SK-N-SH (cell line): ENCODE results near the gene STAT5B. TPM values are rescaled to one million over a fixed set of nuclear protein-coding genes. Genes with fewer than 3 reads are reported as not detected.

ENCODE experiments used
- CTCF ChIA-PET: fragments of 300-600, 350-600 bp; formaldehyde crosslinking; extraction: SDS; loops from one replicate; lab custom pipeline; 2021; lab: Yijun Ruan, JAX
- POLR2A ChIA-PET: fragments of 350-600 bp; sonication (Branson Sonifier 250); formaldehyde crosslinking; extraction: SDS; loops from one replicate; lab custom pipeline; 2020; ENCODE audit warnings: antibody characterized with exemption, inconsistent platforms; lab: Yijun Ruan, JAX
- DNase-seq: peaks from one replicate; pipeline ENCODE4 v3.0.0; 2012
- H2AFZ ChIP-seq: fragments of 200-600 bp; sonication (generic); 2 replicates; pipeline ENCODE4 v1.8.1; 2016; ENCODE audit warnings: antibody characterized with exemption, mild to moderate bottlenecking, low read depth
- H3F3A ChIP-seq: fragments of 200-600 bp; sonication (generic); replicated peaks from 2 replicates; pipeline ENCODE3; 2016; ENCODE audit warnings: antibody characterized with exemption, mild to moderate bottlenecking; ENCODE audit not compliant: insufficient read depth
- H3K27ac ChIP-seq, 2 experiments: fragments of 200-500 bp in 1 of 2; fragments of 200-600 bp in 1 of 2; sonication (Bioruptor generic) in 1 of 2; sonication (generic), shearing (Covaris generic) in 1 of 2; 2 replicates each; pipeline versions ENCODE4 v1.5.1 to v1.6.1; 2014 to 2016; ENCODE audit warnings: low read depth in 2 of 2, inconsistent platforms in 1 of 2, low read length in 1 of 2, mild to moderate bottlenecking in 1 of 2, mixed read lengths in 1 of 2
- H3K27me3 ChIP-seq: fragments of 200-600 bp; sonication (generic), shearing (Covaris generic); 2 replicates; pipeline ENCODE4 v1.6.1; 2016; ENCODE audit warnings: mixed run types; ENCODE audit not compliant: insufficient read depth
- H3K36me3 ChIP-seq, 2 experiments: fragments of 200-500 bp in 1 of 2; fragments of 200-600 bp in 1 of 2; sonication (Bioruptor generic) in 1 of 2; sonication (generic) in 1 of 2; replicated peaks in 1 of 2; 2 replicates each; pipeline versions ENCODE3 to v1.5.1; 2014 to 2016; ENCODE audit warnings: low read length in 1 of 2, mild to moderate bottlenecking in 1 of 2; ENCODE audit not compliant: insufficient read depth in 2 of 2, control insufficient read depth in 1 of 2
- H3K4me1 ChIP-seq, 2 experiments: fragments of 200-500 bp in 1 of 2; fragments of 200-600 bp in 1 of 2; sonication (Bioruptor generic) in 1 of 2; sonication (generic), shearing (Covaris generic) in 1 of 2; 2 replicates each; pipeline versions ENCODE4 v1.5.1 to v1.6.1; 2014 to 2016; ENCODE audit warnings: low read depth in 1 of 2, low read length in 1 of 2, mixed run types in 1 of 2; ENCODE audit not compliant: insufficient read depth in 2 of 2, control insufficient read depth in 1 of 2
- H3K4me2 ChIP-seq: fragments of 200-600 bp; sonication (generic), shearing (Covaris generic); 2 replicates; pipeline ENCODE4 v1.6.1; 2017; ENCODE audit warnings: mixed run types
- H3K4me3 ChIP-seq, 2 experiments: fragments of 200-500 bp in 1 of 2; fragments of 200-600 bp in 1 of 2; sonication (Bioruptor generic) in 1 of 2; sonication (generic), shearing (Covaris generic) in 1 of 2; 2 replicates each; pipeline versions ENCODE4 v1.5.1 to v1.8.1; 2014 to 2016; ENCODE audit warnings: low read depth in 2 of 2, inconsistent platforms in 1 of 2, low read length in 1 of 2, mild to moderate bottlenecking in 1 of 2, mixed read lengths in 1 of 2, moderate library complexity in 1 of 2
- H3K79me2 ChIP-seq: fragments of 200-600 bp; sonication (generic); 2 replicates; pipeline ENCODE4 v1.8.1; 2017; ENCODE audit warnings: mild to moderate bottlenecking; ENCODE audit not compliant: insufficient read depth
- H3K9ac ChIP-seq: fragments of 200-600 bp; sonication (generic); 2 replicates; pipeline ENCODE4 v1.6.1; 2017; ENCODE audit warnings: mixed run types
- H3K9me2 ChIP-seq: fragments of 200-600 bp; sonication (generic); 2 replicates; pipeline ENCODE4 v1.6.1; 2017; ENCODE audit warnings: mixed run types
- H3K9me3 ChIP-seq: fragments of 200-600 bp; sonication (generic); 2 replicates; pipeline ENCODE4 v1.6.1; 2017; ENCODE audit warnings: mixed run types, mild to moderate bottlenecking, moderate library complexity
- H4K20me1 ChIP-seq: fragments of 200-600 bp; sonication (generic); 2 replicates; pipeline ENCODE4 v1.6.1; 2017; ENCODE audit warnings: mild to moderate bottlenecking, mixed run types; ENCODE audit not compliant: insufficient read depth
- CHD2 ChIP-seq: fragments of 150-350 bp; IDR thresholded peaks from 2 replicates; pipeline ENCODE4 v1.6.1; 2018; ENCODE audit warnings: low read length; ENCODE audit not compliant: partially characterized antibody
- EP300 ChIP-seq, 2 experiments: IDR thresholded peaks; 2 replicates each; pipeline versions ENCODE4 v1.4.0 to v1.6.1; 2012; ENCODE audit warnings: borderline replicate concordance in 1 of 2, low read depth in 1 of 2, low read length in 1 of 2
- EZH2phosphoT487 ChIP-seq: fragments of 200-600 bp; sonication (generic); IDR thresholded peaks from 2 replicates; pipeline ENCODE4 v1.6.1; 2017; ENCODE audit warnings: low read depth, mixed run types, mild to moderate bottlenecking, antibody characterized with exemption, moderate library complexity, borderline replicate concordance
- FOXJ3 ChIP-seq: sonication (generic); formaldehyde crosslinking; IDR thresholded peaks from 2 replicates; pipeline ENCODE4 v1.5.1; 2020; ENCODE audit warnings: mild to moderate bottlenecking, missing genetic modification reagents
- GABPA ChIP-seq: IDR thresholded peaks from 2 replicates; pipeline ENCODE4 v1.4.0; 2012; ENCODE audit warnings: low read depth, mild to moderate bottlenecking
- GATA2 ChIP-seq: sonication (generic); formaldehyde crosslinking; IDR thresholded peaks from 2 replicates; pipeline ENCODE4 v1.5.0; 2020; ENCODE audit warnings: mild to moderate bottlenecking, missing genetic modification reagents
- JUND ChIP-seq: IDR thresholded peaks from 2 replicates; pipeline ENCODE4 v1.4.0; 2012
- MXI1 ChIP-seq: IDR thresholded peaks from 2 replicates; pipeline ENCODE4 v1.6.1; 2012; ENCODE audit warnings: mild to moderate bottlenecking, low read depth, low read length, improper control_type of control experiment
- NFIC ChIP-seq: IDR thresholded peaks from 2 replicates; pipeline ENCODE4 v1.4.0; 2012; ENCODE audit warnings: borderline replicate concordance
- RAD21 ChIP-seq: IDR thresholded peaks from 2 replicates; pipeline ENCODE4 v1.6.1; 2012; ENCODE audit warnings: mild to moderate bottlenecking, low read length
- RCOR1 ChIP-seq: fragments of 150-350 bp; IDR thresholded peaks from 2 replicates; pipeline ENCODE4 v1.6.1; 2017; ENCODE audit warnings: antibody characterized with exemption, low read length
- RFX5 ChIP-seq: IDR thresholded peaks from 2 replicates; pipeline ENCODE4 v1.6.1; 2012; ENCODE audit warnings: mild to moderate bottlenecking, improper control_type of control experiment, low read length
- RXRA ChIP-seq: IDR thresholded peaks from 2 replicates; pipeline ENCODE4 v1.4.0; 2012; ENCODE audit warnings: low read depth, mild to moderate bottlenecking, borderline replicate concordance
- SIN3A ChIP-seq: IDR thresholded peaks from 2 replicates; pipeline ENCODE4 v1.6.1; 2012; ENCODE audit warnings: low read depth, mild to moderate bottlenecking, low read length, moderate library complexity, borderline replicate concordance
- SMC3 ChIP-seq: IDR thresholded peaks from 2 replicates; pipeline ENCODE4 v1.6.1; 2012; ENCODE audit warnings: low read depth, low read length, improper control_type of control experiment
- TCF12 ChIP-seq: IDR thresholded peaks from 2 replicates; pipeline ENCODE4 v1.4.0; 2012
- YY1 ChIP-seq: IDR thresholded peaks from 2 replicates; pipeline ENCODE4 v1.4.0; 2012; ENCODE audit warnings: low read depth, mild to moderate bottlenecking
- WGBS: methylation state at CpG from one replicate; pipeline ENCODE4 v1.1.6; 2017; ENCODE audit warnings: low lambda C conversion rate; 5-methylcytosine and 5-hydroxymethylcytosine counted together
- polyA plus RNA-seq, 3 experiments: library from polyadenylated mRNA; depleted of rRNA; stranded (reverse); fragments of >200 nt; gene quantifications; 2 replicates each; pipeline ENCODE4 v1.2.3, GENCODE V29; 2012
- TF ChIP-seq, protein P1 (sequence below): IDR thresholded peaks from 2 replicates; pipeline ENCODE4 v1.4.0; 2012; ENCODE audit warnings: low read depth, borderline replicate concordance
- TF ChIP-seq, protein P2 (sequence below): fragments of 200-600 bp; sonication (generic); IDR thresholded peaks from 2 replicates; pipeline ENCODE4 v1.6.1; 2017; ENCODE audit warnings: antibody characterized with exemption, mild to moderate bottlenecking, moderate library complexity
- TF ChIP-seq, protein P3 (sequence below): IDR thresholded peaks from 2 replicates; pipeline ENCODE4 v1.6.1; 2012; ENCODE audit warnings: mild to moderate bottlenecking, low read depth, low read length, moderate library complexity

The STAT5B gene
- polyA plus RNA-seq, 1 of the 3 experiments (the other 2 are of a cell fraction): 23.6 TPM

DNA sequence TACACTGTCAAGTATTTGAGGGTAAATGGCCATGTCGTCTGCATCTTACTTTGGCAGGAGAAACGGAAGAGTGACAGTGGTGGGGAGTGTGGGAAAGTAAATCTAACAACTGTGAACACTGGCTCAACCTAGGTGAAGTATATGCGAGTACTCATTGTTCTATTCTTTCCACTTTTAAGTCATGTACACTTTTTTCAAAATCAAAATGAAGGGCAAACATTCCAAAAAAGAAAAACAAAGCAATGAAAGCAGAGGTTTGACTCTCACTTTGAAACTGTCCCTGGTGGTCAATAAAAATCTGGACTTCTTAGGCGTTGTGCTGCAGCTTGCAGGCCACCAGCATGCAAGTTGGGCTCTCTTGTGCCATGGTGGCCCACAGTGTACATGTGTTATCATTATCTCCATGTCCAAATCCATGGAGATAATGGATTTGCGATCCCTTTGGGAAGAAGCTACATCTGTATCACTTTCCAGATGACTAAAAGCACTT, 32.7 kb downstream of the STAT5B start:
- H3K27me3 ChIP-seq: no peaks in the 10 kb centered on the region
- TF ChIP-seq SIN3A (no peak), RXRA (no peak), EZH2phosphoT487 (no peak), CHD2 (no peak), GATA2 (CRISPR knock-in tag) (no peak), RCOR1 (no peak), NFIC (no peak), TCF12 (no peak), EP300 (IDR thresholded peaks at IDR 0.05; ENCODE audit: borderline replicate concordance in 1 of 2, low read depth in 1 of 2, low read length in 1 of 2) (no peak), FOXJ3 (no peak), MXI1 (no peak), RFX5 (no peak), RAD21 (no peak), YY1 (no peak), GABPA (no peak), JUND (no peak), SMC3 (no peak)
- TF ChIP-seq, protein P1, sequence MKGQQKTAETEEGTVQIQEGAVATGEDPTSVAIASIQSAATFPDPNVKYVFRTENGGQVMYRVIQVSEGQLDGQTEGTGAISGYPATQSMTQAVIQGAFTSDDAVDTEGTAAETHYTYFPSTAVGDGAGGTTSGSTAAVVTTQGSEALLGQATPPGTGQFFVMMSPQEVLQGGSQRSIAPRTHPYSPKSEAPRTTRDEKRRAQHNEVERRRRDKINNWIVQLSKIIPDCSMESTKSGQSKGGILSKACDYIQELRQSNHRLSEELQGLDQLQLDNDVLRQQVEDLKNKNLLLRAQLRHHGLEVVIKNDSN: no peak
- TF ChIP-seq, protein P2, sequence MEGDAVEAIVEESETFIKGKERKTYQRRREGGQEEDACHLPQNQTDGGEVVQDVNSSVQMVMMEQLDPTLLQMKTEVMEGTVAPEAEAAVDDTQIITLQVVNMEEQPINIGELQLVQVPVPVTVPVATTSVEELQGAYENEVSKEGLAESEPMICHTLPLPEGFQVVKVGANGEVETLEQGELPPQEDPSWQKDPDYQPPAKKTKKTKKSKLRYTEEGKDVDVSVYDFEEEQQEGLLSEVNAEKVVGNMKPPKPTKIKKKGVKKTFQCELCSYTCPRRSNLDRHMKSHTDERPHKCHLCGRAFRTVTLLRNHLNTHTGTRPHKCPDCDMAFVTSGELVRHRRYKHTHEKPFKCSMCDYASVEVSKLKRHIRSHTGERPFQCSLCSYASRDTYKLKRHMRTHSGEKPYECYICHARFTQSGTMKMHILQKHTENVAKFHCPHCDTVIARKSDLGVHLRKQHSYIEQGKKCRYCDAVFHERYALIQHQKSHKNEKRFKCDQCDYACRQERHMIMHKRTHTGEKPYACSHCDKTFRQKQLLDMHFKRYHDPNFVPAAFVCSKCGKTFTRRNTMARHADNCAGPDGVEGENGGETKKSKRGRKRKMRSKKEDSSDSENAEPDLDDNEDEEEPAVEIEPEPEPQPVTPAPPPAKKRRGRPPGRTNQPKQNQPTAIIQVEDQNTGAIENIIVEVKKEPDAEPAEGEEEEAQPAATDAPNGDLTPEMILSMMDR: no peak
- TF ChIP-seq, protein P3, sequence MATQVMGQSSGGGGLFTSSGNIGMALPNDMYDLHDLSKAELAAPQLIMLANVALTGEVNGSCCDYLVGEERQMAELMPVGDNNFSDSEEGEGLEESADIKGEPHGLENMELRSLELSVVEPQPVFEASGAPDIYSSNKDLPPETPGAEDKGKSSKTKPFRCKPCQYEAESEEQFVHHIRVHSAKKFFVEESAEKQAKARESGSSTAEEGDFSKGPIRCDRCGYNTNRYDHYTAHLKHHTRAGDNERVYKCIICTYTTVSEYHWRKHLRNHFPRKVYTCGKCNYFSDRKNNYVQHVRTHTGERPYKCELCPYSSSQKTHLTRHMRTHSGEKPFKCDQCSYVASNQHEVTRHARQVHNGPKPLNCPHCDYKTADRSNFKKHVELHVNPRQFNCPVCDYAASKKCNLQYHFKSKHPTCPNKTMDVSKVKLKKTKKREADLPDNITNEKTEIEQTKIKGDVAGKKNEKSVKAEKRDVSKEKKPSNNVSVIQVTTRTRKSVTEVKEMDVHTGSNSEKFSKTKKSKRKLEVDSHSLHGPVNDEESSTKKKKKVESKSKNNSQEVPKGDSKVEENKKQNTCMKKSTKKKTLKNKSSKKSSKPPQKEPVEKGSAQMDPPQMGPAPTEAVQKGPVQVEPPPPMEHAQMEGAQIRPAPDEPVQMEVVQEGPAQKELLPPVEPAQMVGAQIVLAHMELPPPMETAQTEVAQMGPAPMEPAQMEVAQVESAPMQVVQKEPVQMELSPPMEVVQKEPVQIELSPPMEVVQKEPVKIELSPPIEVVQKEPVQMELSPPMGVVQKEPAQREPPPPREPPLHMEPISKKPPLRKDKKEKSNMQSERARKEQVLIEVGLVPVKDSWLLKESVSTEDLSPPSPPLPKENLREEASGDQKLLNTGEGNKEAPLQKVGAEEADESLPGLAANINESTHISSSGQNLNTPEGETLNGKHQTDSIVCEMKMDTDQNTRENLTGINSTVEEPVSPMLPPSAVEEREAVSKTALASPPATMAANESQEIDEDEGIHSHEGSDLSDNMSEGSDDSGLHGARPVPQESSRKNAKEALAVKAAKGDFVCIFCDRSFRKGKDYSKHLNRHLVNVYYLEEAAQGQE: no peak
- H3F3A ChIP-seq: peaks cover 5% of the 10 kb centered on the region
- peaks cover 0 to 2% of the 10 kb centered on the region in 2 experiments; a peak in 1 of 4 replicates for H3K4me1 ChIP-seq
- POLR2A ChIA-PET: no interaction called here
- H3K9me2 ChIP-seq: no peaks in the 10 kb centered on the region
- no peaks in the 10 kb centered on the region; the same call in 1 of the 2 replicates for H4K20me1 ChIP-seq
- no peak overlapping the region for H2AFZ ChIP-seq
- peaks cover 71% of the 10 kb centered on the region for H3K79me2 ChIP-seq
- 90% methylated on average over 5 of the region's 5 CpGs for WGBS
- H3K9ac ChIP-seq: no peak overlapping the region
- DNase-seq: no peak
- CTCF ChIA-PET: interaction anchor here (1.1 to 2.2 kb wide), 2 partner anchors 21 to 68 kb away, joined by 3 to 9 read pairs; no protein-coding TSS in a partner anchor
- H3K27ac ChIP-seq: no peak overlapping the region
- peaks cover 0 to 6% of the 10 kb centered on the region in 2 experiments for H3K36me3 ChIP-seq
- H3K4me3 ChIP-seq: no peak overlapping the region
- no peak overlapping the region for H3K4me2 ChIP-seq
- H3K9me3 ChIP-seq: no peaks in the 10 kb centered on the region
